DND-41 (cell line): ENCODE data around the gene TMEM109.

Source experiments
- ATAC-seq: fragments of 200-7000 bp; cut with Tn5 transposase; 3 replicates; pipeline ENCODE4 v1.9.1; 2021; ENCODE audit warnings: low read depth; ENCODE audit not compliant: insufficient read depth
- DNase-seq: peaks from one replicate; pipeline ENCODE4 v3.0.0-alpha.2; 2020
- H2AFZ ChIP-seq: 2 replicates; pipeline ENCODE4 v1.6.0; 2012; ENCODE audit warnings: low read depth, low read length
- H3K27ac ChIP-seq: 2 replicates; pipeline ENCODE4 v1.5.1; 2012; ENCODE audit warnings: low read length, inconsistent platforms
- H3K27me3 ChIP-seq: fragments of 200-600 bp; sonication (generic); 2 replicates; pipeline ENCODE4 v1.6.0; 2012; ENCODE audit warnings: low read length, mild to moderate bottlenecking, inconsistent platforms; ENCODE audit not compliant: insufficient read depth, poor library complexity
- H3K36me3 ChIP-seq: 2 replicates; pipeline ENCODE4 v1.5.1; 2012; ENCODE audit warnings: low read length, inconsistent platforms; ENCODE audit not compliant: insufficient read depth
- H3K4me1 ChIP-seq: 2 replicates; pipeline ENCODE4 v1.5.1; 2012; ENCODE audit warnings: mild to moderate bottlenecking, low read length; ENCODE audit not compliant: insufficient read depth
- H3K4me2 ChIP-seq: 2 replicates; pipeline ENCODE4 v1.6.0; 2012; ENCODE audit warnings: mild to moderate bottlenecking, moderate library complexity, low read length, inconsistent platforms; ENCODE audit not compliant: insufficient read depth
- H3K4me3 ChIP-seq, 2 experiments: fragments of 200-600 bp in 1 of 2; shearing (Covaris generic) in 1 of 2; 2 replicates each; pipeline ENCODE4 v1.5.1; 2012 to 2016; ENCODE audit warnings: inconsistent platforms in 2 of 2, low read length in 2 of 2, mild to moderate bottlenecking in 2 of 2, low read depth in 1 of 2, moderate library complexity in 1 of 2
- H3K79me2 ChIP-seq: 2 replicates; pipeline ENCODE4 v1.6.0; 2012; ENCODE audit warnings: low read length, inconsistent platforms; ENCODE audit not compliant: insufficient read depth
- H3K9ac ChIP-seq: 2 replicates; pipeline ENCODE4 v1.6.0; 2012; ENCODE audit warnings: low read depth, mild to moderate bottlenecking, inconsistent platforms, low read length, moderate library complexity
- H3K9me3 ChIP-seq: 2 replicates; pipeline ENCODE4 v1.5.1; 2012; ENCODE audit warnings: low read length, moderate library complexity, mild to moderate bottlenecking, inconsistent platforms; ENCODE audit not compliant: insufficient read depth, severe bottlenecking
- H4K20me1 ChIP-seq: 2 replicates; pipeline ENCODE4 v1.6.0; 2012; ENCODE audit warnings: low read length; ENCODE audit not compliant: insufficient read depth
- EZH2 ChIP-seq: IDR thresholded peaks from 3 replicates; pipeline ENCODE4 v1.6.1; 2012; ENCODE audit warnings: borderline replicate concordance, low read depth, mild to moderate bottlenecking, moderate library complexity, low read length, inconsistent platforms; ENCODE audit not compliant: severe bottlenecking
- TF ChIP-seq, protein P1 (sequence below): IDR thresholded peaks from 2 replicates; pipeline ENCODE4 v1.5.1; 2012; ENCODE audit warnings: borderline replicate concordance, low read length, moderate library complexity, mild to moderate bottlenecking; ENCODE audit not compliant: poor library complexity, severe bottlenecking; ENCODE audit errors: extremely low read depth

The TMEM109 gene

DNA sequence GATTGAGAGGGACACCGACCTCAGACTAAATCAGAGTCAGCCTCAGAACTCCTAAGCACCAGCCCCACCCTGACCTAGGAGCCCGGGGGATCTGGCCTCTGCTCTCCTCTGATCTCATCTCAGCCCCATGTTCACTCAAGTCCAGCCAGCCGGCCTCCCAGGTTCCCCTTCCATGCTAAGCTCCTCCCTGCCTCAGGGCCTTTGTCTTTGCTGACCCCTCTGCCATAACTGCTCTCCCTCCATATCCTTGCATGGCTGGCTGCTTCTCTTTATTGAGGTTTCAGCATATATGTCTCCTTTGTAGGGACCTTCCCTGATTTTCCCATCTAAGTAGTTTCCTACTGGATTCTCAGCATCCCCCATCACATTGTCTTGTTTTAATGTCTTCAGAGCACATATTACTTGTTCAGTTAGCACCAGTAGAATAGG is 38.8 kb downstream of the TMEM109 start:
- H3K4me3 ChIP-seq, result no peak overlapping the region
- ATAC-seq, result no peak
- no peak for TF ChIP-seq EZH2
- TF ChIP-seq, protein P1, sequence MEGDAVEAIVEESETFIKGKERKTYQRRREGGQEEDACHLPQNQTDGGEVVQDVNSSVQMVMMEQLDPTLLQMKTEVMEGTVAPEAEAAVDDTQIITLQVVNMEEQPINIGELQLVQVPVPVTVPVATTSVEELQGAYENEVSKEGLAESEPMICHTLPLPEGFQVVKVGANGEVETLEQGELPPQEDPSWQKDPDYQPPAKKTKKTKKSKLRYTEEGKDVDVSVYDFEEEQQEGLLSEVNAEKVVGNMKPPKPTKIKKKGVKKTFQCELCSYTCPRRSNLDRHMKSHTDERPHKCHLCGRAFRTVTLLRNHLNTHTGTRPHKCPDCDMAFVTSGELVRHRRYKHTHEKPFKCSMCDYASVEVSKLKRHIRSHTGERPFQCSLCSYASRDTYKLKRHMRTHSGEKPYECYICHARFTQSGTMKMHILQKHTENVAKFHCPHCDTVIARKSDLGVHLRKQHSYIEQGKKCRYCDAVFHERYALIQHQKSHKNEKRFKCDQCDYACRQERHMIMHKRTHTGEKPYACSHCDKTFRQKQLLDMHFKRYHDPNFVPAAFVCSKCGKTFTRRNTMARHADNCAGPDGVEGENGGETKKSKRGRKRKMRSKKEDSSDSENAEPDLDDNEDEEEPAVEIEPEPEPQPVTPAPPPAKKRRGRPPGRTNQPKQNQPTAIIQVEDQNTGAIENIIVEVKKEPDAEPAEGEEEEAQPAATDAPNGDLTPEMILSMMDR, result no peak
- H3K27ac ChIP-seq, result no peak overlapping the region
- H3K9ac ChIP-seq, result no peak overlapping the region
- H3K27me3 ChIP-seq, result peaks cover 3% of the 10 kb centered on the region
- H3K79me2 ChIP-seq, result no peaks in the 10 kb centered on the region
- no peaks in the 10 kb centered on the region for H3K4me1 ChIP-seq
- H3K36me3 ChIP-seq, result no peaks in the 10 kb centered on the region
- DNase-seq, result no peak
- H2AFZ ChIP-seq, result no peak overlapping the region
- no peaks in the 10 kb centered on the region for H4K20me1 ChIP-seq
- no peaks in the 10 kb centered on the region for H3K9me3 ChIP-seq
- no peak overlapping the region for H3K4me2 ChIP-seq

GRCh38 chr11:60953781-60954180 is 39.8 kb downstream of the TMEM109 start:
- Histone ChIP-seq H3K27ac (no peak overlapping the region), H3K9ac (no peak overlapping the region), H3K4me3 (no peak overlapping the region), H3K4me1 (no peaks in the 10 kb centered on the region), H2AFZ (no peak overlapping the region), H3K4me2 (no peak overlapping the region), H3K9me3 (no peaks in the 10 kb centered on the region), H3K79me2 (no peaks in the 10 kb centered on the region), H4K20me1 (no peaks in the 10 kb centered on the region), H3K27me3 (peaks cover 3% of the 10 kb centered on the region), H3K36me3 (no peaks in the 10 kb centered on the region)
- ATAC-seq, result no peak
- TF ChIP-seq EZH2, result no peak
- TF ChIP-seq, protein P1, result no peak
- DNase-seq, result no peak

- DNase-seq, result no peak
- Histone ChIP-seq H3K27me3 (peaks cover 3% of the 10 kb centered on the region), H3K4me3 (no peak overlapping the region), H2AFZ (no peak overlapping the region), H3K4me1 (no peaks in the 10 kb centered on the region), H3K4me2 (no peak overlapping the region), H3K27ac (no peak overlapping the region), H3K36me3 (no peaks in the 10 kb centered on the region), H3K9me3 (no peaks in the 10 kb centered on the region), H3K79me2 (no peaks in the 10 kb centered on the region), H4K20me1 (no peaks in the 10 kb centered on the region), H3K9ac (no peak overlapping the region)
- TF ChIP-seq EZH2, result no peak
- TF ChIP-seq, protein P1, result no peak
- ATAC-seq, result no peak
Observed at GRCh38 chr11:60954421-60954820, 40.5 kb downstream of the TMEM109 start.

DNA sequence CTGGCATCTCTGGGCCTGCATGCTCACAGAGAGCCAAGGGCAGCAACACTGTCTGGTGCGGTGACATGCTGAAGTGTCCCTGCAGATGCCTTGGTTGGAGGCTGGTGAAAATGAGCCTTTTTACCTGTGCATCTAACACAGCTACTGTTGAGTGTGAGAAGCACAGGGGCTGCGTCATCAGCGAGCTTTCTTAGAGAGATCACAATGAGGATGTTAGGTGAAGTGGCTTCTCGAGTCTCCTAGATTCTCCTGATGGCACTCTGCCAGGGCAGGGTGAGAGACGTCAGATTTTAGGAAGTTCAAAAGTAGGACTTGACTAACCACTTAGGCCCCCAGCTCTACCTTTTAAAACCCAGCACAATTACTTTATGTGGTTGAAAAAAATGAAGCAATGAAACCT is 41.6 kb downstream of the TMEM109 start:
- Histone ChIP-seq H3K9me3 (no peaks in the 10 kb centered on the region), H3K36me3 (no peaks in the 10 kb centered on the region), H3K9ac (no peak overlapping the region), H3K79me2 (no peaks in the 10 kb centered on the region), H3K4me3 (no peak overlapping the region), H3K27ac (no peak overlapping the region), H4K20me1 (no peaks in the 10 kb centered on the region), H3K4me2 (no peak overlapping the region), H3K27me3 (peaks cover 3% of the 10 kb centered on the region), H3K4me1 (no peaks in the 10 kb centered on the region), H2AFZ (no peak overlapping the region)
- DNase-seq, result no peak
- TF ChIP-seq, protein P1, result no peak
- no peak for TF ChIP-seq EZH2
- ATAC-seq, result no peak
